NB4 (cell line): ENCODE measurements around the gene RUFY1.

Experiments
- DNase-seq: peaks from one replicate; pipeline ENCODE4 v3.0.0; 2010; ENCODE audit warnings: low read depth
- H3K4me3 ChIP-seq: one replicate; pipeline ENCODE4 v1.5.1; 2011; ENCODE audit warnings: mild to moderate bottlenecking, low read depth, low read length, moderate library complexity
- MYC ChIP-seq: IDR thresholded peaks from 2 replicates; pipeline ENCODE4 v1.6.1; 2011; ENCODE audit warnings: low read depth, low read length
- POLR2A ChIP-seq: IDR thresholded peaks from 2 replicates; pipeline ENCODE4 v1.6.1; 2011; ENCODE audit warnings: mild to moderate bottlenecking; ENCODE audit not compliant: insufficient read length; ENCODE audit errors: extremely low read depth
- TF ChIP-seq, protein P1 (sequence below): IDR thresholded peaks from one replicate; pipeline ENCODE4 v1.5.1; 2012; ENCODE audit warnings: low read depth, low read length
- TF ChIP-seq, protein P2 (sequence below): IDR thresholded peaks from 2 replicates; pipeline ENCODE4 v1.6.1; 2011; ENCODE audit warnings: low read depth, low read length

RUFY1 gene

DNA sequence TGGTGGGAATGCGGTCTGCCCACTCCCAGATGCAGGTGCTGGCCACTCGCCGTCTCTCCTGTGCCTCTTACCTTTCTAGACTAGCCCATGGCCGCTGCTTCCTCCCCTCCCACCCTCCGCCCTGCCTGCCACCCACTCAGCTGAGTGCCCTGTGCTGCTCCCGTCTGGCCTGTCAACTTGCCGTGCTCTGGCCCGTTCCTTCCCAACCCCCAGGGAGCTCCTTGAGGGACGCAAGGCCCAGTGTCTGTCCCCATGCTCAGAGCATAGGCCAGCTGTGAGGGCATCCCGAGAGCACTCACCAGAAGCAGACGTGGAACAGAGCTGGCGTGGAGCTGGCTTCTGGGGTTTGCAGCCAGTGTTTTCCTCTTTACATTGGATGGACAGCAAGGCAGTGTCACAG is 53.0 kb downstream of the RUFY1 start:
- no peak for DNase-seq
- TF ChIP-seq MYC: no peak
- TF ChIP-seq, protein P1, sequence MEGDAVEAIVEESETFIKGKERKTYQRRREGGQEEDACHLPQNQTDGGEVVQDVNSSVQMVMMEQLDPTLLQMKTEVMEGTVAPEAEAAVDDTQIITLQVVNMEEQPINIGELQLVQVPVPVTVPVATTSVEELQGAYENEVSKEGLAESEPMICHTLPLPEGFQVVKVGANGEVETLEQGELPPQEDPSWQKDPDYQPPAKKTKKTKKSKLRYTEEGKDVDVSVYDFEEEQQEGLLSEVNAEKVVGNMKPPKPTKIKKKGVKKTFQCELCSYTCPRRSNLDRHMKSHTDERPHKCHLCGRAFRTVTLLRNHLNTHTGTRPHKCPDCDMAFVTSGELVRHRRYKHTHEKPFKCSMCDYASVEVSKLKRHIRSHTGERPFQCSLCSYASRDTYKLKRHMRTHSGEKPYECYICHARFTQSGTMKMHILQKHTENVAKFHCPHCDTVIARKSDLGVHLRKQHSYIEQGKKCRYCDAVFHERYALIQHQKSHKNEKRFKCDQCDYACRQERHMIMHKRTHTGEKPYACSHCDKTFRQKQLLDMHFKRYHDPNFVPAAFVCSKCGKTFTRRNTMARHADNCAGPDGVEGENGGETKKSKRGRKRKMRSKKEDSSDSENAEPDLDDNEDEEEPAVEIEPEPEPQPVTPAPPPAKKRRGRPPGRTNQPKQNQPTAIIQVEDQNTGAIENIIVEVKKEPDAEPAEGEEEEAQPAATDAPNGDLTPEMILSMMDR: no peak
- H3K4me3 ChIP-seq: no peak overlapping the region

DNA sequence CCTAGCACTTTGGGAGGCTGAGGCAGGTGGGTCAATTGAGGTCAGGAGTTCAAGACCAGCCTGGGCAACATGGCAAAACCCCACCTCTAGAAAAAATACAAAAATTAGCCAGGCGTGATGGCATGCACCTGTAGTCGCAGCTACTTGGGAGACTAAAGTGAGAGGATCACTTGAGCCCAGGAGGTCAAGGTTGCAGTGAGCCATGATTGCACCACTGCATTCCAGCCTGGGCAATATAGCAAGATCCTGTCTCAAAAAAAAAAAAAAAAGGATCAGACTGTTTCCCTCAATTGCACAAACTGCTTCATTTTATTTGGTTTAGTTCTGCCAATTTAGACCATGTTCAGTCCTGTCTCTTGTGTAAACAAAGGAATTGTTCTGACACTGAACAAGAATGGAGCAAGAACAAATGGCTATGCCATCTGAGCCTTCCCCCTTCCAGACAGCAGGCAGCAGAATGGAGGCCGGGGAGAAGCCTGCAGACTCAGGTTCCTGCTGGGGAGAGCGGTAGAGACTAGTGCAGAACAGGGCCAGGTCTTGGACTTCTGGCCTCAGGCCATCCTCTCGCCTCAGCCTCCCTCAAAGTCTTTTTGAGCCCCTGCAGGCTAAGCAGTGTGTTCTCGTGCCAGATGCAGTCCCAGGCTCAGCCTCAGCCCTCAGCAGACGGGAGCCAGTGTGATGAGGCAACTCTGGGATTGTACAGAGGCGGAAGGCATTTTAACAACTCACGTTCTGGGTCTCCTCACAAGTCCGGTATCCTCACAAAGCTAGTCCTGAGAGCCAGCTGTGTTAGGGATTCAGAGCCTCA is 54.9 kb downstream of the RUFY1 start:
- TF ChIP-seq POLR2A (no peak), MYC (no peak)
- TF ChIP-seq, protein P1: no peak
- TF ChIP-seq, protein P2, sequence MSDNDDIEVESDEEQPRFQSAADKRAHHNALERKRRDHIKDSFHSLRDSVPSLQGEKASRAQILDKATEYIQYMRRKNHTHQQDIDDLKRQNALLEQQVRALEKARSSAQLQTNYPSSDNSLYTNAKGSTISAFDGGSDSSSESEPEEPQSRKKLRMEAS: no peak

DNA sequence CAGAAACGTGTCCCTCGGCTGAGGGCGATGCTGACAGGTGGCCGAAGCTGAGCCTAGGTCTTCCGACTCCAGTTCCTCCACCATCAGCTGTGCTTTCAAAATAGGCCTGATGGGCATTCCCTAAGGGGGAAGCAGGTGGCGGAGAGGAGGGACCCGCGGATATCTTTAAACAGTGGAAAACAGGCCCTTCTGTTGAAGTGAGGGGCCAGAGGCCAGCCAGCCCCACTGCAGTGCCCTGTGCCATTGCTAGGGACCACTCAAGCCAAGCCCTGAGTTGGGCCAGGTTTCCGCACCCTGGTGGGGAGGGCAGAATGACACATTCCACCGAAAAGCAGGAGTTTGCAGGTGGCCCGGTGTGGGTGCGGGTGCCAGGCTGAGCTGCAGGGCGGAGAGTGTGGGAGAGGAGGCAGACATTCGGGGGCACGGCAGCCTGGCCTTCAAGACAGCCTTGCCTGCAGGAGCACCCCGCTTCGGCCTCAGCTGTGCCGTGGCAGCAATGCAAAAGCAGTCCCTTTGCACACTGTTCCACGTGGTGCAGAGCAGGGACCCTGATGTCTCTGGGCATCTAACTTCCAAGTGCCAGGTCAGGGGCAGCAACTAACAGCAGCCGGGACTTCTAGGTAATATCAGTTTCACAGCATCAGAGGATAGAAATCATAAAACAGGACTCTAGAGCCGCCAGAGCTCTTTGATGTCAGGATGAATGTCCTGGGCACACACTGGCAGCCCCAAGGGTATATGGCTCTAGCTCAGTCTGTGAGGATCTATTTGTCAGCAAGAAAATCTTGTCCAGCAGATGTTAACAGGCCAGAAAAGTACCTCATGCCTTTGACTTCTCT is 55.9 kb downstream of the RUFY1 start:
- TF ChIP-seq, protein P1: no peak
- TF ChIP-seq MYC: no peak
- no peak for TF ChIP-seq POLR2A
- TF ChIP-seq, protein P2: no peak
- H3K4me3 ChIP-seq: no peak overlapping the region
- no peak for DNase-seq

More for the DNA sequence above, 54.9 kb downstream of the RUFY1 start:
- no peak for DNase-seq
- H3K4me3 ChIP-seq: no peak overlapping the region

DNA sequence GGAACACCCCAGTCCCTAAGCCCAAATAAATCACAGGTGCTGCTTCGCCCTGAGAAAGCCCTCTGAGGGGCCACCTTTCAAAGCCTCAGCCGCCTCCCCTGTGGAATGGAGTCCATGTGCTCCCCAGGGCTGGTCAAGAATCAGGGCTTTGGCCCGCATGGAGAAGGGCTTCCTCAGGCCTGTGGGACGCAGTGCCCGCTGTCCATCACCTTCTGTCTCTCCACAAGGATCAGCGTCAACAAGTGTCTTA is 56.5 kb downstream of the RUFY1 start:
- DNase-seq: no peak
- no peak overlapping the region for H3K4me3 ChIP-seq
- no peak for TF ChIP-seq MYC
- TF ChIP-seq, protein P2: no peak
- no peak for TF ChIP-seq POLR2A
- TF ChIP-seq, protein P1: no peak

DNA sequence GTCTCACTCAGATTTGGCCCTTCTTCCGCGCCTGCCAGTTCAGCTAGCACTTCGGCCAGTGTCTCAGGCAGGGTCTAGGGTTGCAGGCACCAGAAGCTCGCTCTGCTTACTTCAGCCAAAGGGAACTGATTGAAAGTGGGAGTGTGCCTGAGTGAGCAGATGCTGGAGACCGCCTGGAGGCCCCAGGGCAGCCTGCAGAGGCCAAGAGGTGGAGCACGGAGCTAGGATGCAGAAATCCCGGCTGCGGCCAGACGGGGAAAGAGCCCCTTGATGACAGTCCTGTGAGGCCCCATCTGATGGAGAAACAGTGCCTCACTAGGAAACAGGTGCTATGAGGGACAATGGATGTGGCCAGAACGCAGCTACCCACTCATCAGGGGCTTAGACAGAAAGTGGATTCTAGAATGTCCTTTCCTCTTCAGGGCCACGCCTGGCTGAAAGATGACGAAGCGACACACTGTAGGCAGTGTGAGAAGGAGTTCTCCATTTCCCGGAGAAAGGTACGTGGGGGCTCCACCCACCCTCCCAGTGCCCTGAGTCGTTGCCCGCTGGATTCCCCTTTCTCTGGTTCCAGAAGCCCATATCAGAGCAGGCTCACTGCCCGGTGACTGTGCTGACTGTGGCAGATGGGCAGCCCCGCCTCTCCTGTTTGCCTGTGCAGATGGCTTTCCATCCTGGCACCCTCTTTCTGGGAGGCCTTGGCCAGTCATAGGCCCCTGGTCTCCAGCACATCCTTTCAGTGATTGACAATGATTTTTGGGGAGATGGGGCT is 57.0 kb downstream of the RUFY1 start:
- peak; percentile 9 for DNase-seq
- H3K4me3 ChIP-seq: no peak overlapping the region
- TF ChIP-seq MYC (no peak), POLR2A (no peak)
- TF ChIP-seq, protein P2: no peak
- TF ChIP-seq, protein P1: no peak
